Hepatocyte (in vitro differentiated cells): Measurements from ENCODE around the gene CDH4. TPM values are rescaled to one million over a fixed set of nuclear protein-coding genes. Genes with fewer than 3 reads are reported as not detected.

Experiments
- DNase-seq: peaks from one replicate; pipeline ENCODE4 v3.0.0-alpha.2; 2016; ENCODE audit warnings: low spot score
- H2AFZ ChIP-seq: fragments of 200-600 bp; sonication (generic); 2 replicates; pipeline ENCODE4 v1.6.0; 2016; ENCODE audit warnings: antibody characterized with exemption, mild to moderate bottlenecking
- H3K27ac ChIP-seq: fragments of 200-600 bp; sonication (generic); 2 replicates; pipeline ENCODE4 v1.5.1; 2016; ENCODE audit warnings: mild to moderate bottlenecking
- H3K27me3 ChIP-seq: fragments of 200-600 bp; sonication (generic); 2 replicates; pipeline ENCODE4 v1.6.1; 2016
- H3K36me3 ChIP-seq: fragments of 200-600 bp; sonication (generic); replicated peaks from 2 replicates; pipeline ENCODE4 v1.5.1; 2016; ENCODE audit warnings: low read depth; ENCODE audit not compliant: insufficient read depth
- H3K4me1 ChIP-seq: fragments of 200-600 bp; sonication (generic); 2 replicates; pipeline ENCODE4 v1.5.1; 2016; ENCODE audit warnings: mild to moderate bottlenecking, moderate library complexity; ENCODE audit not compliant: insufficient read depth
- H3K4me2 ChIP-seq: fragments of 200-600 bp; sonication (generic); 2 replicates; pipeline ENCODE4 v1.6.0; 2016
- H3K4me3 ChIP-seq: fragments of 200-600 bp; sonication (generic); 2 replicates; pipeline ENCODE4 v1.5.1; 2016; ENCODE audit warnings: mild to moderate bottlenecking
- H3K79me2 ChIP-seq: fragments of 200-600 bp; sonication (generic); 2 replicates; pipeline ENCODE4 v1.6.0; 2017; ENCODE audit warnings: mild to moderate bottlenecking
- H3K9me2 ChIP-seq: fragments of 200-600 bp; sonication (generic); replicated peaks from 2 replicates; pipeline ENCODE4 v1.6.0; 2017; ENCODE audit warnings: mild to moderate bottlenecking; ENCODE audit not compliant: insufficient read depth
- H3K9me3 ChIP-seq: fragments of 200-600 bp; sonication (generic); 2 replicates; pipeline ENCODE4 v1.5.1; 2016; ENCODE audit warnings: low read depth, mild to moderate bottlenecking
- H4K20me1 ChIP-seq: fragments of 200-600 bp; sonication (generic); 2 replicates; pipeline ENCODE4 v1.6.0; 2016; ENCODE audit warnings: mild to moderate bottlenecking; ENCODE audit not compliant: insufficient read depth, poor library complexity, severe bottlenecking
- EZH2 ChIP-seq: fragments of 200-600 bp; sonication (generic); IDR thresholded peaks from 2 replicates; pipeline ENCODE4 v1.6.1; 2016; ENCODE audit warnings: antibody characterized with exemption, mild to moderate bottlenecking, borderline replicate concordance
- EZH2phosphoT487 ChIP-seq: fragments of 200-600 bp; sonication (generic); IDR thresholded peaks from one replicate; pipeline ENCODE4 v1.6.1; 2018; ENCODE audit warnings: antibody characterized with exemption, mild to moderate bottlenecking, low read depth, moderate library complexity; ENCODE audit not compliant: unreplicated experiment, severe bottlenecking
- WGBS: methylation state at CpG from one replicate; pipeline ENCODE4 v1.1.6; 2016; ENCODE audit warnings: low lambda C conversion rate; ENCODE audit errors: missing lambda C conversion rate; 5-methylcytosine and 5-hydroxymethylcytosine counted together
- polyA plus RNA-seq: library from polyadenylated mRNA; unstranded; fragments of >200 nt; fragmentation: Nextera tagmentation; extraction: Ambion mirVana; gene quantifications from 2 replicates; pipeline ENCODE4 v1.2.1, GENCODE V29; 2016
- total RNA-seq: library from RNA; depleted of rRNA; stranded (reverse); fragments of >200 nt; gene quantifications from 2 replicates; pipeline ENCODE4 v1.2.3, GENCODE V29; 2014
- TF ChIP-seq, protein P1 (sequence below): fragments of 200-600 bp; sonication (generic); IDR thresholded peaks from 2 replicates; pipeline ENCODE4 v1.5.1; 2016; ENCODE audit warnings: antibody characterized with exemption, mild to moderate bottlenecking; ENCODE audit not compliant: poor library complexity

Gene CDH4
- total and polyA plus RNA-seq, 2 experiments from 2014 or later: 0.53 to 0.73 TPM

DNA sequence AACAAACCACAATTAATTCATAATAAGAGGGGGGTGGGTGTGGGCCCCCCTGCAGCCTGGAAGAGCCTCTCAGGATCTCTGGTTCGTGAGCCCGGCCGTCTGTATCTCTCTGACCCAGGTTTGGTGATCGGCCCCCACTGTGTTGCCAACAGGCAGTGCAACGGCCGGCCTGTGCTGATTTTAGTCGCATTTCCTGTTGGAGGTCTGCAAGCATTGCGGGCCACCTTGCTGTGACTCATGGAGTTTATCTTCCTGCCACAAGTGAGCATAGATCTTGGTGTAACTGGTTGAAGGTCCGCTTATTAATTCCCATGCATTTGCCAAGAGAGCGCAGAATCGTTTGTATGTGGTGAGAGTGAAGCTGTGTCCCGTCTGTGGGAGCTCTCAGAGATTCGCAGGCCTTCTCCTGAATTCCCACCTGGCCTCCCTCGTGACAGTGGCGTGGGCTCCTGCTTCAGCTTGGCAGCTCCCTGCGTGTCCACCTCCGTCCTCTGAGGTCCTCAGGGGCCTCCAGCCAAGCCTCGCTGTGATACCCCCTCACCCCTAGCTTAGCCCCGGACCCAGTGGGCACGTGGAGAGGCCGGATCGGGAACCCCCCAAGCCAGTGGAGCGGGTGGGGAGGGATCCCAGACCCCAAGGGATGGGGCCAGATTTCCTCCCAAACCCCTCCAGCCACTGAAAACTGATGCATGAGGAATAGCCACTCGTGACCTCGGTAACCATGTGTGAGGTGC, 269.8 kb downstream of the CDH4 start:
- Histone ChIP-seq H3K27ac (no peak overlapping the region), H3K4me3 (no peak overlapping the region), H3K9me2 (no peaks in the 10 kb centered on the region), H3K9me3 (no peaks in the 10 kb centered on the region), H3K27me3 (no peaks in the 10 kb centered on the region), H3K79me2 (no peaks in the 10 kb centered on the region), H3K4me2 (no peak overlapping the region), H4K20me1 (no peaks in the 10 kb centered on the region), H3K36me3 (no peaks in the 10 kb centered on the region), H3K4me1 (no peaks in the 10 kb centered on the region), H2AFZ (no peak overlapping the region)
- TF ChIP-seq EZH2phosphoT487: no peak
- TF ChIP-seq, protein P1, sequence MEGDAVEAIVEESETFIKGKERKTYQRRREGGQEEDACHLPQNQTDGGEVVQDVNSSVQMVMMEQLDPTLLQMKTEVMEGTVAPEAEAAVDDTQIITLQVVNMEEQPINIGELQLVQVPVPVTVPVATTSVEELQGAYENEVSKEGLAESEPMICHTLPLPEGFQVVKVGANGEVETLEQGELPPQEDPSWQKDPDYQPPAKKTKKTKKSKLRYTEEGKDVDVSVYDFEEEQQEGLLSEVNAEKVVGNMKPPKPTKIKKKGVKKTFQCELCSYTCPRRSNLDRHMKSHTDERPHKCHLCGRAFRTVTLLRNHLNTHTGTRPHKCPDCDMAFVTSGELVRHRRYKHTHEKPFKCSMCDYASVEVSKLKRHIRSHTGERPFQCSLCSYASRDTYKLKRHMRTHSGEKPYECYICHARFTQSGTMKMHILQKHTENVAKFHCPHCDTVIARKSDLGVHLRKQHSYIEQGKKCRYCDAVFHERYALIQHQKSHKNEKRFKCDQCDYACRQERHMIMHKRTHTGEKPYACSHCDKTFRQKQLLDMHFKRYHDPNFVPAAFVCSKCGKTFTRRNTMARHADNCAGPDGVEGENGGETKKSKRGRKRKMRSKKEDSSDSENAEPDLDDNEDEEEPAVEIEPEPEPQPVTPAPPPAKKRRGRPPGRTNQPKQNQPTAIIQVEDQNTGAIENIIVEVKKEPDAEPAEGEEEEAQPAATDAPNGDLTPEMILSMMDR: no peak
- no peak for TF ChIP-seq EZH2
- 83% methylated on average over 25 of the region's 25 CpGs for WGBS
- DNase-seq: no peak

DNA sequence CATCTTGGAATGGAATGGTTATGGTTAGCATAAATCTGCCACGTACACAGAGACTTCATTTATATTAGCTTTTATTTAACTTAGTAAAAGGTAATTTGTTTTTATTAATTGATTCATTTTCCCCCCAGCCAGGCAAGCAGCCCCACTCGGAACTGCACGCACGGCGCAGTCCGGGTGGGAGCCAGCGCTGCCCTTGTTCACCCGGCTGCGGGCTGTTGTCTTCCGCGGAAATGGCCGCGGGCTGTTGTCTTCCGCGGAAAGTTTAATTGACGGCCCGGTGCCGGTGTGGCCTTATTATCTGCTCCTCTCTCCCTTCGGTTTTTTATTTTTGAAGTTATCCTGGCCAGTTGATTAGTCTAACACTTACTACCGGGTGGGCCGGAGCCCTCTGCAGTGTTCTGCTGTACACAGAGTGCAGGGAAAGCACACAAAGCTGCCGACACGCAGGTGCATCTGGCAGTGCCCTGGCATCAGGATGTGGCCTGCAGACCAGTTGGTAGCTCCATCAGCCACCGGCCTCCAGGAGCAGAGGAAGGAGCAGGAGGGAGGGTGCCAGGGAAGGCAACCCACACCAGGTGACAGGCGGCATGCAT, 270.5 kb downstream of the CDH4 start:
- H2AFZ ChIP-seq: no peak overlapping the region
- H3K27me3 ChIP-seq: no peaks in the 10 kb centered on the region
- H3K79me2 ChIP-seq: no peaks in the 10 kb centered on the region
- H3K4me3 ChIP-seq: no peak overlapping the region
- H3K9me3 ChIP-seq: no peaks in the 10 kb centered on the region
- TF ChIP-seq EZH2phosphoT487 (no peak), EZH2 (no peak)
- TF ChIP-seq, protein P1: no peak
- H3K4me2 ChIP-seq: no peak overlapping the region
- H4K20me1 ChIP-seq: no peaks in the 10 kb centered on the region
- H3K27ac ChIP-seq: no peak overlapping the region
- DNase-seq: no peak
- H3K4me1 ChIP-seq: no peaks in the 10 kb centered on the region
- WGBS: 92% methylated on average over 25 of the region's 25 CpGs
- H3K9me2 ChIP-seq: no peaks in the 10 kb centered on the region
- no peaks in the 10 kb centered on the region for H3K36me3 ChIP-seq

DNA sequence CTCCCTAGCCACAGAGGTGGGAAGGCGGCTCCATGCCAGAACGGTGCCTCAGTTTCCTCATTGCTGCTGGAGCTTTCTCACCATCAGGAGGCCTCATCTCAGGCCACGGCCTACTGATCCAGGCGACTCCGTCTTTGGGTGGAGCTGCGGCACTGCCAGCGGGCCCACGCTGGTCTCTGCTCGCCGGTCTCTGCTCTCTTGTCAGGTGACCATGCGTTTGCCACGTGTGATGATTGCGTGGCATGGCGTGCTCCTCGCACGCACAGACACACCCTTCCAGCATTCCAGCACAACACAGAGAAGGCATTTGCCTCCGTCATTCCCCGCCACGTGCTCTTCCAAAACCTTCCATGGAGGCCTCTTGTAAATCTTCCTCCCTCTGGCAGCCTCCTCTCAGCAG, 271.1 kb downstream of the CDH4 start:
- no peaks in the 10 kb centered on the region for H3K9me3 ChIP-seq

More for the DNA sequence above, 271.1 kb downstream of the CDH4 start:
- Histone ChIP-seq H3K27ac (no peak overlapping the region), H4K20me1 (no peaks in the 10 kb centered on the region), H3K27me3 (no peaks in the 10 kb centered on the region), H3K4me1 (no peaks in the 10 kb centered on the region), H2AFZ (no peak overlapping the region), H3K9me2 (no peaks in the 10 kb centered on the region), H3K4me2 (no peak overlapping the region), H3K79me2 (no peaks in the 10 kb centered on the region), H3K36me3 (no peaks in the 10 kb centered on the region), H3K4me3 (no peak overlapping the region)
- 91% methylated on average over 18 of the region's 19 CpGs for WGBS
- DNase-seq: no peak
- TF ChIP-seq EZH2phosphoT487 (no peak), EZH2 (no peak)
- TF ChIP-seq, protein P1: no peak
